ENCODE measurements around the gene VMP1.

The VMP1 gene

DNA sequence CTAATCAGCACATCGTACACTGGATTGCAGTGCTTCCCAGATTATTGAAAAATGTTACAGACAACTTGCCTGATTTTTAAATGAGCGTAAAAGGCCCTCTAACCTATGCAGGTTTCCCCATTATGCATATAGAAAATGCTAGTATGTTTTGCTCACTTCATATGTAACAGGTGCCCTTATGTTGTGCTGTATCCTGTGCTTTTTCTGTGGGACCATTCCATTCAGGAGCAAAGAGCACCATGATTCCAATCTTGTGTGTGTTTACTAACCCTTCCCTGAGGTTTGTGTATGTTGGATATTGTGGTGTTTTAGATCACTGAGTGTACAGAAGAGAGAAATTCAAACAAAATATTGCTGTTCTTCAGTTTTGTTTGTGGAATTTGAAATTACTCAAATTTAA lies 13.1 kb upstream of the VMP1 start (continued):
- TF ChIP-seq ZBTB7A (tag by site-specific recombination; IDR thresholded peaks at IDR 0.05; ENCODE audit: low read depth) (no peak), KLF17 (tag by site-specific recombination; IDR thresholded peaks at IDR 0.05) (no peak), ZNF10 (tag by site-specific recombination; IDR thresholded peaks at IDR 0.05) (no peak), SCRT2 (tag by site-specific recombination; IDR thresholded peaks at IDR 0.05) (peak; percentile 64), ZNF114 (tag by site-specific recombination; IDR thresholded peaks at IDR 0.05) (no peak), ZBTB17 (tag by site-specific recombination; IDR thresholded peaks at IDR 0.05) (0 out of 2 replicates have a peak, but pooled peaks have one; percentile 31), ZNF555 (tag by site-specific recombination; conservative IDR thresholded peaks at IDR 0.05) (no peak)
- TF ChIP-seq, protein P1, sequence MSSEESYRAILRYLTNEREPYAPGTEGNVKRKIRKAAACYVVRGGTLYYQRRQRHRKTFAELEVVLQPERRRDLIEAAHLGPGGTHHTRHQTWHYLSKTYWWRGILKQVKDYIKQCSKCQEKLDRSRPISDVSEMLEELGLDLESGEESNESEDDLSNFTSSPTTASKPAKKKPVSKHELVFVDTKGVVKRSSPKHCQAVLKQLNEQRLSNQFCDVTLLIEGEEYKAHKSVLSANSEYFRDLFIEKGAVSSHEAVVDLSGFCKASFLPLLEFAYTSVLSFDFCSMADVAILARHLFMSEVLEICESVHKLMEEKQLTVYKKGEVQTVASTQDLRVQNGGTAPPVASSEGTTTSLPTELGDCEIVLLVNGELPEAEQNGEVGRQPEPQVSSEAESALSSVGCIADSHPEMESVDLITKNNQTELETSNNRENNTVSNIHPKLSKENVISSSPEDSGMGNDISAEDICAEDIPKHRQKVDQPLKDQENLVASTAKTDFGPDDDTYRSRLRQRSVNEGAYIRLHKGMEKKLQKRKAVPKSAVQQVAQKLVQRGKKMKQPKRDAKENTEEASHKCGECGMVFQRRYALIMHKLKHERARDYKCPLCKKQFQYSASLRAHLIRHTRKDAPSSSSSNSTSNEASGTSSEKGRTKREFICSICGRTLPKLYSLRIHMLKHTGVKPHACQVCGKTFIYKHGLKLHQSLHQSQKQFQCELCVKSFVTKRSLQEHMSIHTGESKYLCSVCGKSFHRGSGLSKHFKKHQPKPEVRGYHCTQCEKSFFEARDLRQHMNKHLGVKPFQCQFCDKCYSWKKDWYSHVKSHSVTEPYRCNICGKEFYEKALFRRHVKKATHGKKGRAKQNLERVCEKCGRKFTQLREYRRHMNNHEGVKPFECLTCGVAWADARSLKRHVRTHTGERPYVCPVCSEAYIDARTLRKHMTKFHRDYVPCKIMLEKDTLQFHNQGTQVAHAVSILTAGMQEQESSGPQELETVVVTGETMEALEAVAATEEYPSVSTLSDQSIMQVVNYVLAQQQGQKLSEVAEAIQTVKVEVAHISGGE (tag by site-specific recombination; conservative IDR thresholded peaks at IDR 0.05; ENCODE audit: low read depth), result no peak
- TF ChIP-seq, protein P2, sequence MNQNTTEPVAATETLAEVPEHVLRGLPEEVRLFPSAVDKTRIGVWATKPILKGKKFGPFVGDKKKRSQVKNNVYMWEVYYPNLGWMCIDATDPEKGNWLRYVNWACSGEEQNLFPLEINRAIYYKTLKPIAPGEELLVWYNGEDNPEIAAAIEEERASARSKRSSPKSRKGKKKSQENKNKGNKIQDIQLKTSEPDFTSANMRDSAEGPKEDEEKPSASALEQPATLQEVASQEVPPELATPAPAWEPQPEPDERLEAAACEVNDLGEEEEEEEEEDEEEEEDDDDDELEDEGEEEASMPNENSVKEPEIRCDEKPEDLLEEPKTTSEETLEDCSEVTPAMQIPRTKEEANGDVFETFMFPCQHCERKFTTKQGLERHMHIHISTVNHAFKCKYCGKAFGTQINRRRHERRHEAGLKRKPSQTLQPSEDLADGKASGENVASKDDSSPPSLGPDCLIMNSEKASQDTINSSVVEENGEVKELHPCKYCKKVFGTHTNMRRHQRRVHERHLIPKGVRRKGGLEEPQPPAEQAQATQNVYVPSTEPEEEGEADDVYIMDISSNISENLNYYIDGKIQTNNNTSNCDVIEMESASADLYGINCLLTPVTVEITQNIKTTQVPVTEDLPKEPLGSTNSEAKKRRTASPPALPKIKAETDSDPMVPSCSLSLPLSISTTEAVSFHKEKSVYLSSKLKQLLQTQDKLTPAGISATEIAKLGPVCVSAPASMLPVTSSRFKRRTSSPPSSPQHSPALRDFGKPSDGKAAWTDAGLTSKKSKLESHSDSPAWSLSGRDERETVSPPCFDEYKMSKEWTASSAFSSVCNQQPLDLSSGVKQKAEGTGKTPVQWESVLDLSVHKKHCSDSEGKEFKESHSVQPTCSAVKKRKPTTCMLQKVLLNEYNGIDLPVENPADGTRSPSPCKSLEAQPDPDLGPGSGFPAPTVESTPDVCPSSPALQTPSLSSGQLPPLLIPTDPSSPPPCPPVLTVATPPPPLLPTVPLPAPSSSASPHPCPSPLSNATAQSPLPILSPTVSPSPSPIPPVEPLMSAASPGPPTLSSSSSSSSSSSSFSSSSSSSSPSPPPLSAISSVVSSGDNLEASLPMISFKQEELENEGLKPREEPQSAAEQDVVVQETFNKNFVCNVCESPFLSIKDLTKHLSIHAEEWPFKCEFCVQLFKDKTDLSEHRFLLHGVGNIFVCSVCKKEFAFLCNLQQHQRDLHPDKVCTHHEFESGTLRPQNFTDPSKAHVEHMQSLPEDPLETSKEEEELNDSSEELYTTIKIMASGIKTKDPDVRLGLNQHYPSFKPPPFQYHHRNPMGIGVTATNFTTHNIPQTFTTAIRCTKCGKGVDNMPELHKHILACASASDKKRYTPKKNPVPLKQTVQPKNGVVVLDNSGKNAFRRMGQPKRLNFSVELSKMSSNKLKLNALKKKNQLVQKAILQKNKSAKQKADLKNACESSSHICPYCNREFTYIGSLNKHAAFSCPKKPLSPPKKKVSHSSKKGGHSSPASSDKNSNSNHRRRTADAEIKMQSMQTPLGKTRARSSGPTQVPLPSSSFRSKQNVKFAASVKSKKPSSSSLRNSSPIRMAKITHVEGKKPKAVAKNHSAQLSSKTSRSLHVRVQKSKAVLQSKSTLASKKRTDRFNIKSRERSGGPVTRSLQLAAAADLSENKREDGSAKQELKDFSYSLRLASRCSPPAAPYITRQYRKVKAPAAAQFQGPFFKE (tag by site-specific recombination; IDR thresholded peaks at IDR 0.05; ENCODE audit: borderline replicate concordance), result no peak

DNA sequence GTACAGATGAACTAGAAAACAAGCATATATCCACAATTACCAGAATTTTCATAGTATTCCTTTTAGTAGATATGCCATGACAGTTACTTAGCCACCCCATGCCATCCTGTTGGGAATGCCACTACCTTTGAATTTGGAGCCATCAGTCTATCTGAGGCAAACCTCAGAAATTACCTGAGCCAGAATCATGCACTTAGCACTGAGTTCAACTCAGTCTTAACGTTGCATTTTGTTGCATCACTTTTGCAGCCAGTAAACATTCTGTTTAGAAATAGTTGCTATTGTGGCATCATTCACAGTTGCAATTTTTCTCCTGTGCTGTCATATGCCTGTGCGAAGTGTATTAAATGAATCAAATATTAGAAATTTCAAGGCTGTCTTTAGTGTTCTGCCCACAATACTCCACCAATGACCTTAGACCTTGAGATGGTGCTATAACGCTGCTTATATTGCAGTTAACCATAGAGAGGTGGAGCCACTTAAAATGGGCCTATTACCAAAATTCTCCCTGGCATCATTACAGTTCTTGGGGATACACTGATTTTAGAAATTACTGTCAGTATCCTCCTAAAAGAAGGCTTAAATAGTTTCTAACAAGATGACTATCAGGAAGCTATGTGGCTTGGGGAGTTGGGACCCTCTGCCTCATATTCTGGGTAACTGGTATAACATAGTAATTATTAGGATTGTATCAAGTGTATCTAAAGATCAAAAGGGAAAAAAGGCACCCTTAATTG lies 11.3 kb upstream of the VMP1 start:
- Histone ChIP-seq H3K27ac (ENCODE audit: extremely low read depth, low read depth, low read length) (peak overlapping the region; percentile 19; the same call in 1 of the 2 replicates), H3K4me3 (ENCODE audit: low read depth, low read length) (no peak overlapping the region), H3K36me3 (ENCODE audit: control insufficient read depth in 2 of 2, insufficient read depth in 1 of 2, low read length in 2 of 2) (peaks cover 67 to 95% of the 10 kb centered on the region in 2 experiments), H3K4me1 (ENCODE audit: control insufficient read depth, insufficient read depth, low read length) (no peaks in the 10 kb centered on the region), H3K9me3 (ENCODE audit: control insufficient read depth, insufficient read depth, low read depth, low read length) (no peaks in the 10 kb centered on the region)
- CTCF ChIA-PET, result interaction anchor here (0.7 kb wide), 1 partner anchor 658 kb away, joined by 3 read pairs; no protein-coding TSS in a partner anchor
- POLR2A ChIA-PET, result no interaction called here
- peak; percentile 45; the same call in 1 of the 2 replicates for TF ChIP-seq ZEB2 (tag by site-specific recombination; IDR thresholded peaks at IDR 0.05)
- 0 out of 2 replicates have a peak, but pooled peaks have one; percentile 24 for TF ChIP-seq ZNF324 (tag by site-specific recombination; IDR thresholded peaks at IDR 0.05)
- TF ChIP-seq ATF2 (tag by site-specific recombination; IDR thresholded peaks at IDR 0.05; ENCODE audit: low read depth), result 0 out of 2 replicates have a peak, but pooled peaks have one; percentile 39
- TF ChIP-seq ZBTB17 (tag by site-specific recombination; IDR thresholded peaks at IDR 0.05), result peak; percentile 57
- TF ChIP-seq ZNF157 (tag by site-specific recombination; IDR thresholded peaks at IDR 0.05), result no peak
- TF ChIP-seq, protein P3, sequence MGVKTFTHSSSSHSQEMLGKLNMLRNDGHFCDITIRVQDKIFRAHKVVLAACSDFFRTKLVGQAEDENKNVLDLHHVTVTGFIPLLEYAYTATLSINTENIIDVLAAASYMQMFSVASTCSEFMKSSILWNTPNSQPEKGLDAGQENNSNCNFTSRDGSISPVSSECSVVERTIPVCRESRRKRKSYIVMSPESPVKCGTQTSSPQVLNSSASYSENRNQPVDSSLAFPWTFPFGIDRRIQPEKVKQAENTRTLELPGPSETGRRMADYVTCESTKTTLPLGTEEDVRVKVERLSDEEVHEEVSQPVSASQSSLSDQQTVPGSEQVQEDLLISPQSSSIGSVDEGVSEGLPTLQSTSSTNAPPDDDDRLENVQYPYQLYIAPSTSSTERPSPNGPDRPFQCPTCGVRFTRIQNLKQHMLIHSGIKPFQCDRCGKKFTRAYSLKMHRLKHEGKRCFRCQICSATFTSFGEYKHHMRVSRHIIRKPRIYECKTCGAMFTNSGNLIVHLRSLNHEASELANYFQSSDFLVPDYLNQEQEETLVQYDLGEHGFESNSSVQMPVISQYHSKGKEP (tag by site-specific recombination; IDR thresholded peaks at IDR 0.05), result peak; percentile 94
- TF ChIP-seq ZNF660 (tag by site-specific recombination; IDR thresholded peaks at IDR 0.05), result peak; percentile 66; the same call in 1 of the 2 replicates
- TF ChIP-seq ZNF19 (tag by site-specific recombination; IDR thresholded peaks at IDR 0.05; ENCODE audit: low read depth), result no peak
- no peak for TF ChIP-seq ZNF18 (tag by site-specific recombination; IDR thresholded peaks at IDR 0.05)
